Astrocyte (in vitro differentiated cells and primary cell): ENCODE measurements around the gene CNDP2.

ENCODE experiments used
- EZH2 ChIP-seq: IDR thresholded peaks from 2 replicates; pipeline ENCODE4 v1.6.1; 2012; ENCODE audit warnings: mild to moderate bottlenecking, low read length, inconsistent platforms; ENCODE audit not compliant: insufficient read depth
- TF ChIP-seq, protein P1 (sequence below): IDR thresholded peaks from 2 replicates; pipeline ENCODE4 v1.5.1; 2011; ENCODE audit warnings: low read depth, mild to moderate bottlenecking, inconsistent platforms, low read length, moderate library complexity; ENCODE audit not compliant: insufficient read depth

DNA sequence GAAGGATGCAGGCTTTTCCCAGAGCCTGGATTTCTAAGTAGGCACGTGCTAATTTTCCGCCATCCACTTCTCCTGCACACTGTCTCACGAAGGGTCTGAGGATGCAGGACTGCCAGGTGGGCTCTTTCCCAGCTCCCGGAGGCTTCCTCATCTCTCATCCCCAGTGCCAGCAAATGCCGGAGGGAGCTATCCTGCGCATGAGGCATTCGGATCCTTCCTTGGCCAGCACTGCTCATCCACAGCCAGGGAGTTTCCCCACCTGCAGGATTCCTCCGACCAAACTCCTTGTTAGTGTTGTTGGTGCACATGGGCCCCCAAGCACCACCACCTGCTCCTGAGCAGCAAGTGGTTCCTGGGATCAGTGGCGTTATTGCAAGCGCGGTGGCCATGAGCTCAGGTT is 43.1 kb downstream of the CNDP2 start:
- TF ChIP-seq, protein P1, sequence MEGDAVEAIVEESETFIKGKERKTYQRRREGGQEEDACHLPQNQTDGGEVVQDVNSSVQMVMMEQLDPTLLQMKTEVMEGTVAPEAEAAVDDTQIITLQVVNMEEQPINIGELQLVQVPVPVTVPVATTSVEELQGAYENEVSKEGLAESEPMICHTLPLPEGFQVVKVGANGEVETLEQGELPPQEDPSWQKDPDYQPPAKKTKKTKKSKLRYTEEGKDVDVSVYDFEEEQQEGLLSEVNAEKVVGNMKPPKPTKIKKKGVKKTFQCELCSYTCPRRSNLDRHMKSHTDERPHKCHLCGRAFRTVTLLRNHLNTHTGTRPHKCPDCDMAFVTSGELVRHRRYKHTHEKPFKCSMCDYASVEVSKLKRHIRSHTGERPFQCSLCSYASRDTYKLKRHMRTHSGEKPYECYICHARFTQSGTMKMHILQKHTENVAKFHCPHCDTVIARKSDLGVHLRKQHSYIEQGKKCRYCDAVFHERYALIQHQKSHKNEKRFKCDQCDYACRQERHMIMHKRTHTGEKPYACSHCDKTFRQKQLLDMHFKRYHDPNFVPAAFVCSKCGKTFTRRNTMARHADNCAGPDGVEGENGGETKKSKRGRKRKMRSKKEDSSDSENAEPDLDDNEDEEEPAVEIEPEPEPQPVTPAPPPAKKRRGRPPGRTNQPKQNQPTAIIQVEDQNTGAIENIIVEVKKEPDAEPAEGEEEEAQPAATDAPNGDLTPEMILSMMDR = no peak
- TF ChIP-seq EZH2 = no peak
